WERI-Rb-1 (cell line): ENCODE data around the gene KLRC1.
"Not testable (repeated sequence)": the region's sequence is repeated elsewhere in the genome, so short reads cannot be mapped to it uniquely, and the experiment has no call there.

Experiments used
- DNase-seq: peaks from one replicate; pipeline ENCODE4 v3.0.0-alpha.2; 2020
- H3K27ac ChIP-seq: fragments of 250-450 bp; sonication (Bioruptor Pico); 2 replicates; pipeline ENCODE4 v1.5.1; 2020; ENCODE audit warnings: mild to moderate bottlenecking, moderate library complexity
- H3K27me3 ChIP-seq: fragments of 250-450 bp; sonication (Bioruptor Pico); 2 replicates; pipeline ENCODE4 v1.5.1; 2021; ENCODE audit warnings: mild to moderate bottlenecking, low read depth, moderate library complexity; ENCODE audit not compliant: insufficient read depth, severe bottlenecking
- H3K36me3 ChIP-seq: fragments of 250-450 bp; sonication (Bioruptor Pico); 2 replicates; pipeline ENCODE4 v1.5.1; 2020; ENCODE audit warnings: mild to moderate bottlenecking, moderate library complexity
- H3K4me3 ChIP-seq: 2 replicates; pipeline ENCODE4 v1.5.1; 2011; ENCODE audit warnings: low read depth, mild to moderate bottlenecking, control low read depth, low read length
- H3K9me3 ChIP-seq: fragments of 250-450 bp; sonication (Bioruptor Pico); 2 replicates; pipeline ENCODE4 v1.5.1; 2021; ENCODE audit warnings: mild to moderate bottlenecking, moderate library complexity; ENCODE audit not compliant: severe bottlenecking
- CTCF ChIP-seq: IDR thresholded peaks from 2 replicates; pipeline ENCODE4 v1.5.1; 2011; ENCODE audit warnings: low read depth, mild to moderate bottlenecking, control low read depth, inconsistent platforms, low read length

Gene KLRC1

GRCh38 chr12:10448236-10448635 is 4.9 kb downstream of the KLRC1 start:
- no peak for DNase-seq
- Histone ChIP-seq H3K27ac (no peak overlapping the region), H3K36me3 (no peaks in the 10 kb centered on the region), H3K9me3 (no peaks in the 10 kb centered on the region), H3K27me3 (no peaks in the 10 kb centered on the region), H3K4me3 (no peak overlapping the region)
- no peak for TF ChIP-seq CTCF

DNA sequence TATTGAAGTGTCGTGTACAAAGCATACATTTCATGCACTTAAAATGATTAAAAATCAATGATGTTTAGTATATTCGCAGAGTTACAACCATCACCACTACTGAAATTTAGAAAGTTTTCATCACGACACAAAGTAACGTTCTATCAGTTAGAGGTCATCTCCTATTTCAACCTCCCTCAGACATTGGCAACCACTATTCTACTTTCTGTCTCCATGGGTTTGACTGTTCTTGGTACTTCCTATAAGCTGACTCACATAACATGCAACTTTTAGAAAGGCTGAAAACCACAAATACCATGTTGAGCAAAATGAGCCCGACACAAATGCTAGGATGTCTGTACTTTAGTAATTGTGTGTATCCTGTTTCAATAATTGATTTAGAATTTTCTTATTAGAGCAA is 7.1 kb downstream of the KLRC1 start:
- not testable (repeated sequence) for H3K27me3 ChIP-seq, H3K4me3 ChIP-seq, DNase-seq

GRCh38 chr12:10441144-10441543 is 12.0 kb downstream of the KLRC1 start:
- not testable (repeated sequence) for H3K9me3 ChIP-seq, H3K36me3 ChIP-seq, H3K27ac ChIP-seq

More for the DNA sequence above, 7.1 kb downstream of the KLRC1 start:
- not testable (repeated sequence) for H3K27ac ChIP-seq, H3K9me3 ChIP-seq, H3K36me3 ChIP-seq

DNA sequence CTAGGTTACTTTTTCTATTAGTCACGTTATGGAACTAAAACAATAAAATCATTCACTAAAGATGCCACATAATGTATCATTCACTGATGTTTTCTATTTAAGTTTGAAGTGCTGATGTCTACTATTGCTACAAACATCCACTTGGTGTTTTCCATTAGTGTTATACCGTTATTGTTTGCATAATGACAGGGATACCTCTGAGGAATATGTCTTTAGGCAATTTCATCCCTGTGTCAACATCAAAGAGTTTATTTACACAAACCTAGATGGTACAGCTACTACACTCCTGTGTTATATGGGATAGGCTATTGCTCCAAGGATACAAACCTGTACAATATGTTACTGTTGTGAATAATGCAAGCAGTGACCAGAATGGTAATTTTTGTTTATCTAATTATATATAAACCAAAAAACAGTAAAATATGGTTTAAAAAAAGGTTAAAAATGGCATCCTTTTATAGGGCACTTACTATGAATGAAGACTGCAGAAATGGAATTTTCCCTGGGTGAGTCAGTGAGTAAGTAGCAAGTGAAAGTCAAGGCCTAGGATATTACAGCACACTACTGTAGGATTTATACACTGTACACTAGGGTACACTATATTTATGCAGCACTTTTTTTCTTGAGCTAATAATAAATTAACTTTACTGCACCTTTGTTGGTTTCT is 13.4 kb downstream of the KLRC1 start:
- not testable (repeated sequence) for H3K27me3 ChIP-seq, H3K4me3 ChIP-seq, H3K27ac ChIP-seq, H3K9me3 ChIP-seq, DNase-seq, H3K36me3 ChIP-seq

More at GRCh38 chr12:10441144-10441543, 12.0 kb downstream of the KLRC1 start:
- H3K4me3 ChIP-seq, DNase-seq, H3K27me3 ChIP-seq: not testable (repeated sequence)

DNA sequence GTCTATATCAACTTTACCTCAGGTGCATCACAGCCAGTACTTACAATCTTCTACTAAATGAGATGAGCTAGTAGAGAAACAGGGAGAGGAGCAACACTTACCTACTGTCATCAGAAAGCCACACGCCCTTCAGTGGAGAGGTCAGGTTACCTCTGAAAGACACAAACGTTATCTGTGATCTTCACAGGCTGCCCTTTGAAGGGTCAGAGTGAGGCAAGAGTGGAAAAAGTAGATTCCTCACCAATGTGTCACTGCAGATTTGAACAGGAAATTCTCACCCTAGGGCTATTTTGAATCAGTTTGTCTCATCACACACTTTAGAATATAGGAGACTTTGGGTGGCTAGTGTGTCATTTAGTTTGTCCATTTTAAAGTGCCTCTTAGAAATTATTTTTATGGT is 15.6 kb downstream of the KLRC1 start:
- not testable (repeated sequence) for H3K36me3 ChIP-seq, DNase-seq, H3K9me3 ChIP-seq, H3K4me3 ChIP-seq, H3K27ac ChIP-seq, H3K27me3 ChIP-seq

GRCh38 chr12:10435816-10436215 is 17.4 kb downstream of the KLRC1 start, which contains the start of gene KLRC2:
Gene KLRC2, minus strand, starts transcription at chr12:10436010. Its CDS starts 24 bp downstream, at chr12:10435986.
- H3K4me3 ChIP-seq: not testable (repeated sequence)

DNA sequence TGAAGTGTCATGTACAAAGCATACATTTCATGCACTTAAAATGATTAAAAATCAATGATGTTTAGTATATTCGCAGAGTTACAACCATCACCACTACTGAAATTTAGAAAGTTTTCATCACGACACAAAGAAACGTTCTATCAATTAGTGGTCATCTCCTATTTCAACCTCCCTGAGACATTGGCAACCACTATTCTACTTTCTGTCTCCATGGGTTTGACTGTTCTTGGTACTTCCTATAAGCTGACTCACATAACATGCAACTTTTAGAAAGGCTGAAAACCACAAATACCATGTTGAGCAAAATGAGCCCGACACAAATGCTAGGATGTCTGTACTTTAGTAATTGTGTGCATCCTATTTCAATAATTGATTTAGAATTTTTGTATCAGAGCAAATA is 22.6 kb downstream of the KLRC1 start:
- H3K27ac ChIP-seq, DNase-seq, H3K36me3 ChIP-seq, H3K9me3 ChIP-seq, H3K27me3 ChIP-seq, H3K4me3 ChIP-seq: not testable (repeated sequence)

More at GRCh38 chr12:10435816-10436215, 17.4 kb downstream of the KLRC1 start, which contains the start of gene KLRC2:
- not testable (repeated sequence) for H3K36me3 ChIP-seq, H3K27ac ChIP-seq, H3K27me3 ChIP-seq, DNase-seq, H3K9me3 ChIP-seq

DNA sequence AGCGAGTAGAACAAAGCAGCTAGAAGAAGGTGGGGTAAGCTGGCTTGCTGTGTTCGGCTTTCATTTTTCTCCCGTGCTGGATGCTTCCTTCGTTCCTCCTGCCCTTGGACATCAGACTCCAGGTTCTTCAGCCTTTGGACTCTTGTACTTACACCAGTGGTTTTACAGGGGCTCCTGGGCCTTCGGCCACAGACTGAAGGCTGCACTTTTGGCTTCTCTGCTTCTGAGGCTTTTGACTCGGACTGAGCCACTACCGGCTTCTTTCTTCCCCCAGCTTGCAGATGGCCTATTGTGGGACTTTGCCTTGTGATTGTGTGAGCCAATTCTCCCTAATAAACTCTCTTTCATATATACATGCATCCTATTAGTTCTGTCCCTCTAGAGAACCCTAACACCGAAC is 27.2 kb downstream of the KLRC1 start:
- not testable (repeated sequence) for H3K27me3 ChIP-seq, H3K27ac ChIP-seq, H3K36me3 ChIP-seq, H3K4me3 ChIP-seq, DNase-seq, H3K9me3 ChIP-seq

DNA sequence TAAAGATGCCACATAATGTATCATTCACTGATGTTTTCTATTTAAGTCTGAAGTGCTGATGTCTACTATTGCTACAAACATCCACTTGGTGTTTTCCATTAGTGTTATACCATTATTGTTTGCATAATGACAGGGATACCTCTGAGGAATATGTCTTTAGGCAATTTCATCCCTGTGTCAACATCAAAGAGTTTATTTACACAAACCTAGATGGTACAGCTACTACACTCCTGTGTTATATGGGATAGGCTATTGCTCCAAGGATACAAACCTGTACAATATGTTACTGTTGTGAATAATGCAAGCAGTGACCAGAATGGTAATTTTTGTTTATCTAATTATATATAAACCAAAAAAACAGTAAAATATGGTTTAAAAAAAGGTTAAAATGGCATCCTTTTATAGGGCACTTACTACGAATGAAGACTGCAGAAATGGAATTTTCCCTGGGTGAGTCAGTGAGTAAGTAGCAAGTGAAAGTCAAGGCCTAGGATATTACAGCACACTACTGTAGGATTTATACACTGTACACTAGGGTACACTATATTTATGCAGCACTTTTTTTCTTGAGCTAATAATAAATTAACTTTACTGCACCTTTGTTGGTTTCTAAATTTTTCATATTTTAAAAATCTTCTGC is 28.8 kb downstream of the KLRC1 start:
- H3K27ac ChIP-seq, H3K9me3 ChIP-seq, DNase-seq, H3K4me3 ChIP-seq, H3K36me3 ChIP-seq, H3K27me3 ChIP-seq: not testable (repeated sequence)

DNA sequence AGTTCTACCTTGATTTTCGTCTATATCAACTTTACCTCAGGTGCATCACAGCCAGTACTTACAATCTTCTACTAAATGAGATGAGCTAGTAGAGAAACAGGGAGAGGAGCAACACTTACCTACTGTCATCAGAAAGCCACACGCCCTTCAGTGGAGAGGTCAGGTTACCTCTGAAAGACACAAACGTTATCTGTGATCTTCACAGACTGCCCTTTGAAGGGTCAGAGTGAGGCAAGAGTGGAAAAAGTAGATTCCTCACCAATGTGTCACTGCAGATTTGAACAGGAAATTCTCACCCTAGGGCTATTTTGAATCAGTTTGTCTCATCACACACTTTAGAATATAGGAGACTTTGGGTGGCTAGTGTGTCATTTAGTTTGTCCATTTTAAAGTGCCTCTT is 31.0 kb downstream of the KLRC1 start:
- not testable (repeated sequence) for DNase-seq, H3K27ac ChIP-seq, H3K27me3 ChIP-seq, H3K4me3 ChIP-seq, H3K36me3 ChIP-seq, H3K9me3 ChIP-seq

DNA sequence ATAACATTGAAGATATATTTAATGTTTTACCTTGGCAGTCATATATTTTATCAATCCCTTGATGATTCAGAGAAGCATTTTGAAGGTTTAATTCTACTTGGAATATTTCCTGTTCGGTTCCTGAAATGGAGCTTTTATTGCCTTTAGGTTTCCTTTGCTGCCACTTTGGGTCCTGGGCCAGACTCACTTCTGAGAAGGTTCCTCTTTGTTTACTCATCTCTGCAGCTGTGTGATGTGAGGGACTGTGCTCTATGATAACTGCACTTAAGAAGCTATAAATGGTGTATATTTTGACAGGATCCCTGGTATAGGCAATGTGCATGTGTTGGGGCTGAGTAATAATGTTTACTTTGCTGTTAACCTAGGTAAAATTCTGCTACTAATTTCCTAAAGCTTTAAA is 32.8 kb downstream of the KLRC1 start, which contains the start of gene KLRC3:
TSS of gene KLRC3 (minus strand) at position 262 of the 400 bp plus-strand sequence. CDS start at position 217, 45 bp downstream.
- H3K36me3 ChIP-seq, H3K27me3 ChIP-seq, DNase-seq, H3K4me3 ChIP-seq, H3K27ac ChIP-seq, H3K9me3 ChIP-seq: not testable (repeated sequence)
